A549 (cell line): ENCODE measurements around the gene HIVEP1.

Source experiments
- CTCF ChIP-seq: fragments of >200 bp; sonication (Bioruptor Twin); formaldehyde crosslinking; IDR thresholded peaks from 3 replicates; pipeline ENCODE4 v1.5.1; 2016
- RFX5 ChIP-seq: fragments of 450-650 bp; IDR thresholded peaks from 2 replicates; pipeline ENCODE4 v1.7.1; 2014; ENCODE audit warnings: antibody characterized with exemption, mild to moderate bottlenecking, moderate library complexity
- SREBF2 ChIP-seq: fragments of 450-650 bp; IDR thresholded peaks from 2 replicates; pipeline ENCODE4 v1.6.1; 2014; ENCODE audit warnings: mild to moderate bottlenecking, moderate library complexity

GRCh38 chr6:12147557-12148316 is 135.6 kb downstream of the HIVEP1 start:
- TF ChIP-seq CTCF, result 0 out of 3 replicates have a peak, but pooled peaks have one; percentile 11
- no peak for TF ChIP-seq RFX5
- TF ChIP-seq SREBF2, result no peak
